Superior temporal gyrus (tissue), 1 donor: ENCODE data around the gene GINS1.
"Not testable (repeated sequence)": the region's sequence is repeated elsewhere in the genome, so short reads cannot be mapped to it uniquely, and the experiment has no call there.

Experiments
- DNase-seq: peaks from one replicate; pipeline ENCODE4 v3.0.0-alpha.2; 2016; ENCODE audit errors: extremely low spot score

The GINS1 gene

GRCh38 chr20:25454153-25454900, 46.9 kb downstream of the GINS1 start:
- DNase-seq: no peak

- DNase-seq: no peak
Measured at GRCh38 chr20:25457886-25458680, 50.6 kb downstream of the GINS1 start.

DNA sequence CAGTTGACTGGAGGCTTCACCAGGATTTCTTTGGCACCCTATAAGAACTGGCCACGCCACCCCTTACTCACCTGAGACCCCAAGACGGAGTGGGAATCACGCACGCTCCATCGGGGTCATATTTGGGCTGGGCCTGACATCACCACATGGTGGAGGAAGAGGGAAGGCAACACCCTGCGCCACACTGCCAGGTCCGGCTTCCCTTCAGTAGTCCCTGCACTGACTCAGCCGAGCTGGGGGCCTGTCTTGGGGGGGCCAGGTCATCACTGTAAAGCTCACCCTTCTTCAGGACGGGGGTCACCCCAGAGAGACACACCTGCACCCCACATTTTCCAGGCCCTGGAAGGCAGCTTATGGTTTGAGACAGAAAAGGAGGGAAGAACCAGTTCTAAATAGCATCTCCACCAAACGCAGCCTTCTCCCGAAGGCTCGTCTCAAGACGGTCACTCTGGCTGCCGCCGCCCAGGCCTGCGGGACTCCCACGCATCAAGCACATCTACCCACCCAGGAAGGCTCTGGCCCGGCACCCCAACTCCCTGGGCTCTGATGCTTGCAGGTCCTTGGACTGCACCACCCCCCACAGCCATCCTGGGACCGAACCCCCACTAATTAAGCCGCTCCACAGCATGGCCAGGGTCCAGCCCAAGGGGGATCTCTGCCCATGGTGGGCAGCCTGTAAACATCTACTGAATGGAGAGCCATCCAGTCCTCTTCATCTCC, 51.8 kb downstream of the GINS1 start:
- DNase-seq: no peak

- DNase-seq: no peak
Measured at GRCh38 chr20:25459916-25460535, 52.6 kb downstream of the GINS1 start.

DNA sequence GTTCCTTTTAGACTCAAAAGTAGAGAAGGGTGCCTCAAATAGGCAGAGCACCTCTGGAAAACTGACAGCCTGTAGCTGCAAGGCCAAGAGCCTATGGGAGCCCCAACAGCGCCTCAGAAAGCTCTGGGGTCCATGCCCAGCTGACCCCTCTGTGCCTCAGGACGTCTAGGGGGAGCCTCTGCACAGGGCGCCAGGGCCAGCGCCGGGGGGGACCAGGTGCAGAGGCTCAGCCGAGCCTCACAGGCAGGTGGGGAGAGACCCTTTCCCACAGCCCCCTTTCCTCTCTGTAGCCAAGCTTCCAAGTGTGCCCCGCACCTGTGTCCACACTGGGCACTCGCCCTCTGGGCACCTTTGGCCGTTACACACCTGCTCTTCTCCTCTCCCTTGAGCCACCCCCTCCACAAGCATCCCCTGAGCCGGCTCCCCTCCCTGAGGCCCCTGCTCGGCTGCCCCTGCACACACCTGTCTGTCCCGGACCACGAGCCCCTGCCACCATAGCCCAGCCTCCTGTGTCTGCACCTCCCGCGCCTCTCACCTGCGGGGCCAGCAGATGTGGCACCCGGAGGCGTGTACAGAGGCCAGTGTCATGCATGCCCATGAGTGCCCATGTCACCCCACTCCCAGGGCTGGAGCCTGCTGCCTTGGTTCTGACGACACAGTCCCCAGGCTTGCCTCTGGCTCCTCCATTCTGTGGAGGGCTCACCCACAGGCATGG, 53.2 kb downstream of the GINS1 start:
- no peak for DNase-seq

- DNase-seq: no peak
Measured at GRCh38 chr20:25461281-25461650, 53.8 kb downstream of the GINS1 start.

DNA sequence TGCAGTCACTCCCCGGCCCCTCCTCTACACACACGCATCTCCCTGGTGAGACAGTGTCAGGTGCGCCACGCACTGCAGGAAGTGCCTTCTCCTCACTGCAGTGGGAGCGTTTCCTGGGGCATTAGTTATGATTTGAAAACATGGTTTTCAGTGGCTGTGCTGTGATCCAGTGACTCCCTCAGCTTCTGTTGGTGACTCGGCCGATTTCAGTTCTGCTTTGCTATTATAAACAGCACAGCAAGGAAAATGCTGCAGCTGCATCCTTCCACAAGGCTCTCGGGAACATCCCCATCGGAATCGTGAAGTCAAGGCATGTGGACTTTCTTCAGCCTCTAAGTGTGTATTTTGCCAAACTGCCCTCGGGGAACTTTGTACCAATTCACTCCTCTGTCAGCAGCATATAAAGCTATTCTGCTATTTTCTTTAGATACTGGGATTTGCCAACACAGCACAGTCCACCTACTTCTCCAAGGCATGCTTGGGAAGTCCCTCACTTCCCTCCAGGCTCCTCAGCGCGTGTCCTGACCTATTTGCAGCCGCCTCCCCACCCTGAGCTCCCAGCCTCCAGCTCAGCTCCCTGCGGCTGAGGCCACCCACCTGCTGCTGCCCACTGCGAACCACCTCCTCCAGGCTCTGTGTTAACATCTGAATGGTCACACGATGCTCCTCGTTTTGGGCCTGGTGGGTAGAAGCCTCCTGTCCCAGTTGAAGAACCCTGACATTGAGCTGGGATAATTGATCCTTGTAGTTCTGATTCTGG, 54.5 kb downstream of the GINS1 start:
- no peak for DNase-seq

DNA sequence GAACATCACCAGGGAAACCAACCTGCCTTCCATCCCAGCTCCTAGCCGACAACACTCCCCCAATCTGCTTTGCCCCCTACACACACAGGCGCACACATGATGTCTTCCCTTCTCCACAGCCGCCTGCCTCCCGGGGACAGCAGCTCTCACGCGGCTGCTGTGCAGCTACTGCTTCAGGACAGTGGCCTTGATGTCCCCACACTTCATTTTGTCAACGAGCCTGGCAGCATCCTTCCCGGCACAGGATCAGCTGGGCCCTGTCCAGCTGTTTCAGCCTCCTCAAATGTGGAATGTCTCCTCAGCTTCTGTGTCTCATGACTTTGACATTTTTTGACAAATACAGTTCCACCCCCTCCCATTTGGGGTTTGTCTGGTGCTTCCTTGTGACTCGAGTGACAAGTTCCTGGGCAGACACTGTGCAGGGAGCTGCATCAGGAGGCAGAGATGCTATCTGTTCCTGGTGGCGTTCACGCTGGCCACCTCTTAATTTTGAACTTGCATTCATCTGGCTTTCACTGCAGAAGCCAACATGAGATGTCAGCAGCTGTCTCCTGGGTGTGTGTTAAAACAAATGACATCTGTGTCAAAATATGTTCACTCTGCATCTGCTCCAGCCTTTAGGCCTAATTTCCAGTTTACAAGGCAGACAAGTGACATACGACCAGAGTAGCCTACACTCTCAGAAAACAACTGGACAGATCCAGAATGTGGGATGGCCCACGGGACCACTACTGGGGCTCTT, 57.2 kb downstream of the GINS1 start:
- no peak for DNase-seq

- no peak for DNase-seq
Measured at GRCh38 chr20:25465243-25466135, 58.0 kb downstream of the GINS1 start.

DNA sequence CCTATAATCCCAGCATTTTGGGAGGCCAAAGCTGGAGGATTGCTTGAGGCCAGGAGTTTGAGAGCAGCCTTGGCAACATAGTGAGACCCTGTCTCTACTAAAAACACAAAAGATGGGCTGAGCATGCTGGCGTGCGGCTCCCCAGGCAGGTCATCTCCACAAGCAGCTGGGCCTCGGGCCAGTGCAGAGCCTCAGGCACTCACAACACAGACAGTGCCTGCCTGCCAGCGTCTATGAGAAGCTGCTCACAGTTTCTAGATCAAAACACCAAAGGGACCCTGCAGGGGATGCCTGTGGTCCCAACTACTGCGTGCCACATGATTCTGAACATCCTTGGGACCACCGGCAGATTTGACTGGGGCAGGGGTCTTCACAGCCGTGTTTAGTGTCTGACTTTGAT, 59.4 kb downstream of the GINS1 start:
- DNase-seq: no peak

DNA sequence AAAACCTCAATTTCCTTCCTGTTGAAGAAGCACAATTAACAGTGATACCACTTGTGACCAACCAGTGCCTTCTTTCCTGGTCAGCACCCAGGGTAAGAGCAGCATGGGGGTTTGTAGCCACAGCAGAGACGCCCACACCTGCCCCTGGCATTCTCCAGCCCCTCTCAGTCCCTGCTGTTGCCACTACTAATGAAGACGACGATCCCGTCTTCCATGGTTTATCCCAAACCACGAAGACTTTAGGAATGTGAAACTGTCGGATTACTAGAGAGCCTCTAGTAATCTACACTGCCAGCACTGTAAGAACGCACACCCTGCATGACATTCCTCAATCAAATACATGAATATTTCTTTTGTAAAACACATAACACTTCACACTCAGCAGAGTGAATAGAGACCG, 60.0 kb downstream of the GINS1 start:
- no peak for DNase-seq

DNA sequence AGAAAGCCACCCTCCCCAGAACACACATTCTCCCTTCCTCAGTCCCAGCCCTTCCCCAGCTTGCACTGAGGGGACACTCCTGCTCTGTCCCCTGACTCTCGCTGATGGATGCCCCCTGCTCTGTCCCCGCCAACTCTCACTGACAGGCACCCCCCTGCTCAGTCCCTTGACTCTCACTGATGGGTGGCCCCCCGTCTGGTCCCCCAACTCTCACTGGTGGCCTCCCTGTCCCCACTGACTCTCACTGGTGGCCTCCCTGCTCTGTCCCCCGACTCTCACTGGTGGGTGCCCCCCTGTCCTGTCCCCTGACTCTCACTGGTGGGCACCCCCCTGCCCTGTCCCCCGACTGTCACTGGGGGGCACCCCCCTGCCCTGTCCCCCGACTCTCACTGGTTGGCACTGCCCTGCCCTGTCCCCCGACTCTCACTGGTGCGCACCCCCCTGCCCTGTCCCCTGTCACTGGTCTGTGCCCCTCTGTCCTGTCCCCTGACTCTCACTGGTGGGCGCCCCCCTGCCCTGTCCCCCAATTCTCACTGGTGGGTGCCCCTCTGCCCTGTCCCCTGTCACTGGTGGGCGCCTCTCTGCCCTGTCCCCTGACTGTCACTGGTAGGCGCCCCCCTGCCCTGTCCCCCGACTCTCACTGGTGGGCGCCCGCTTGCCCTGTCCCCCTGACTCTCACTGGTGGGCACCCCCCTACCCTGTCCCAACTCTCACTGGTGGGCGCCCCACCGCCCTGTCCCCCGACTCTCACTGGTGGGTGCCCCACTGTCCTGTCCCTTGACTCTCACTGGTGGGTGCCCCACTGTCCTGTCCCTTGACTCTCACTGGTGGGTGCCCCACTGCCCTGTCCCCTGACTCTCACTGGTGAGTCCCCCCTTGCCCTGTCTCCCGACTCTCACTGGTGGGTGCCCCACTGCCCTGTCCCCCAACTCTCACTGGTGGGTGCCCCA, 60.9 kb downstream of the GINS1 start:
- DNase-seq: no peak

- no peak for DNase-seq
Measured at GRCh38 chr20:25469558-25469957, 62.1 kb downstream of the GINS1 start.

- DNase-seq: no peak
Measured at GRCh38 chr20:25470045-25470444, 62.6 kb downstream of the GINS1 start.

DNA sequence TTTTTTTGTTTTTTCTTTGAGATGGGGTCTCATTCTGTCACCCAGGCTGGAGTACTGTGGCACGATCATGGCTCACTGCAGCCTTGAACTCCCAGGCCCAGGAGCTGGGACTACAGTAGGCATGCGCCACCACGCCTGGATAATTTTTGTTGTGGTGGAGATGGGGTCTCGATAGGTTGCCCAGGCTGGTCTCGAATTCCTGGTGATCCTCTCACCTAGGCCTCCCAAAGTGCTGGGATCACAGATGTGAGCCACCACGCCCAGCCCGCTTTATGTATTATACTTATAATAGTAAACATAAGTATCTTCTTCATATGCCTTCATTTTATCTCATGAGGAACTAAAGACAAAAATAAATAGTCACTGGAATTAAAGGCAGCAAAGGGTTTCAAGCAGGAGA, 63.5 kb downstream of the GINS1 start:
- DNase-seq: no peak

- DNase-seq: not testable (repeated sequence)
Measured at GRCh38 chr20:25473297-25473696, 65.8 kb downstream of the GINS1 start.

- DNase-seq: no peak
Measured at GRCh38 chr20:25476106-25477013, 68.9 kb downstream of the GINS1 start.
